Fibroblast of skin of right quadriceps (primary cell): ENCODE results near the gene FHIP2A.
"Not testable (repeated sequence)": the region's sequence is repeated elsewhere in the genome, so short reads cannot be mapped to it uniquely, and the experiment has no call there.

Experiments
- DNase-seq: peaks from one replicate; pipeline ENCODE4 v3.0.0-alpha.2; 2013

Gene FHIP2A, protein sequence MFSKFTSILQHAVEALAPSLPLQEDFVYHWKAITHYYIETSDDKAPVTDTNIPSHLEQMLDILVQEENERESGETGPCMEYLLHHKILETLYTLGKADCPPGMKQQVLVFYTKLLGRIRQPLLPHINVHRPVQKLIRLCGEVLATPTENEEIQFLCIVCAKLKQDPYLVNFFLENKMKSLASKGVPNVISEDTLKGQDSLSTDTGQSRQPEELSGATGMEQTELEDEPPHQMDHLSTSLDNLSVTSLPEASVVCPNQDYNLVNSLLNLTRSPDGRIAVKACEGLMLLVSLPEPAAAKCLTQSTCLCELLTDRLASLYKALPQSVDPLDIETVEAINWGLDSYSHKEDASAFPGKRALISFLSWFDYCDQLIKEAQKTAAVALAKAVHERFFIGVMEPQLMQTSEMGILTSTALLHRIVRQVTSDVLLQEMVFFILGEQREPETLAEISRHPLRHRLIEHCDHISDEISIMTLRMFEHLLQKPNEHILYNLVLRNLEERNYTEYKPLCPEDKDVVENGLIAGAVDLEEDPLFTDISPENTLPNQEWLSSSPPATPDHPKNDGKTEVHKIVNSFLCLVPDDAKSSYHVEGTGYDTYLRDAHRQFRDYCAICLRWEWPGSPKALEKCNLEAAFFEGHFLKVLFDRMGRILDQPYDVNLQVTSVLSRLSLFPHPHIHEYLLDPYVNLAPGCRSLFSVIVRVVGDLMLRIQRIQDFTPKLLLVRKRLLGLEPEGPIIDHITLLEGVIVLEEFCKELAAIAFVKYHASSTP

DNA sequence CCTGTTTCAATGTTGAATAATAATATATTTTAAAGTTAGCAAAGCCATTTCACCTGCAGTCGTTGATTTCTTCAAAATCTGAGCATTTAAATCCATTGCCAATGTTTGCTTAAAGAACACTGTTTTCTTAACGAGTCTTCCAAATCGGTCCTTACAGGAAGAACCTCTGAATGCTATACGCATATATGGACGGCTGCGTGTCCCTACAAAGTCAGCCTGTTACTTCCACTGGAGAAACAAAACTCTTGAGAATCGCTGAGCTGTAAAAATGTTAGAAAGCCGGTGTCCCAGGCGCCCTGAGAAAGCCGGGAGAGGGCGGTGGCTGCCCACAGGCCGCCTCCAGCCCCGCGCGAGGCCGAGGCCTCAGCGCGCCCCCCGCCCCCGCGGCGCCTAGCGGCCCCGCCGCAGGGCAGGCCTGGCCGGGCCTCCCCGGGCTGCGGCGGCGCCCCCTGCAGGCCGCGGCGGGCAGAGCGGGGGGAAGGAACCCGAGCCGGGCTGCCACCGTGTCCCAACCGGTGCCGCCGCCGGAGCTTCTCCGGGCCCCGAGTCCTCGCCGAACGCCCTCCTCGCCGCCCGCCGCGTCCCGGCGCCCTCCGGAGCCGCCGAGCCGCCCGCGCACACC, at the start of gene FHIP2A:
Gene FHIP2A, plus strand, starts transcription at position 488 of the 622 bp plus-strand sequence. CDS start 299 bp downstream, outside the sequence.
- peak; percentile 78 for DNase-seq

DNA sequence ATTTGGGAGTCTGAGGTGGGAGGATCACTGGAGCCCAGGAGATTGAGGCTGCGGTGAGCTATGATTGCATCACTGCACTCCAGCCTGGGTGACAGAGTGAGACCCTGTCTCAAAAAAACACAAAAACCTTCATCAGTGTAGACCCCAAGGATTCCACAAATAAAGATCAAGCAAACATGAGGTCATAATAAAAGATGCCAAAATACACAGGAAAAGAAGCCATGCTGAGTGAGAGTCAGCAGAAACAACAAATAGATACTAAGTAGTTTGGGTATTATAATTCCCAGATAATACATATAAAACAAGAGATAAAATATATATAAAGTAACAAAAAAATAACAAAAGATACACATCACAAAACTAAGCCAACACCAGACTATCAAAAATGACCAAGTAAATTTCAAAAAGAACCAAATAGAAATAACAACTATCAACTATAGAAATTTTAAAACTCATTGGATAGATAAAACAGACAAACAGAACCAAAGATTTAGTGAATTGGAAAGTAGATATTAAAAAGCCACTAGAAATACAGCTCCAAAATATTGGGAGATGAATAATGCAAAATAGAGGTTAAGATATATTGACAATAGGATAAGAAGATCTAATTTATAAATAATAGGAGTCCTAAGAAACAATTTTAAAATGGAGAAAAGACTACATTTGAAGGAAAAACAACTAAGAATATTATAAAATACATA, 48.9 kb upstream of the FHIP2A start:
- no peak for DNase-seq

- DNase-seq: no peak
These were observed 48.4 kb upstream of the FHIP2A start for GRCh38 chr10:114773197-114773532.

DNA sequence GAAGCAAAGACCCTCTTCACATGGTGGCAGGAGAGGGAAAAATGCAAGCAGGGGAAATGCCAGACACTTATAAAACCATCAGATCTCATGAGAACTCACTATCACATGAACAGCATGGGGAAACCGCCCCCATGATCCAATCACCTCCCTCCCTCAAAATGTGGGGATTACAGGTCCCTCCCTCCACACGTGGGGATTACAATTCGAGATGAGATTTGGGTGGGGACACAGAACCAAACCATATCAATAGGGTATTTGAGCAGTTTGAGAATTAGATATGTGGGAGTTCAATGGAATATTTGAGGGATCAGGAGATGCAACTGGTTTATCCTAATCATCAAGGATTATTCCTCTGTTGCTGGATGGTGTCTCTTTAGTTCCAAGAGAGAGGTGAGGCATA, 46.5 kb upstream of the FHIP2A start:
- DNase-seq: not testable (repeated sequence)

- no peak for DNase-seq
These were observed 44.2 kb upstream of the FHIP2A start for GRCh38 chr10:114777415-114777814.

- DNase-seq: peak; percentile 93
These were observed 41.6 kb upstream of the FHIP2A start for GRCh38 chr10:114779803-114780576.

GRCh38 chr10:114780577-114781184, 40.9 kb upstream of the FHIP2A start:
- no peak for DNase-seq

- DNase-seq: no peak
These were observed 38.9 kb upstream of the FHIP2A start for GRCh38 chr10:114782666-114783065.

DNA sequence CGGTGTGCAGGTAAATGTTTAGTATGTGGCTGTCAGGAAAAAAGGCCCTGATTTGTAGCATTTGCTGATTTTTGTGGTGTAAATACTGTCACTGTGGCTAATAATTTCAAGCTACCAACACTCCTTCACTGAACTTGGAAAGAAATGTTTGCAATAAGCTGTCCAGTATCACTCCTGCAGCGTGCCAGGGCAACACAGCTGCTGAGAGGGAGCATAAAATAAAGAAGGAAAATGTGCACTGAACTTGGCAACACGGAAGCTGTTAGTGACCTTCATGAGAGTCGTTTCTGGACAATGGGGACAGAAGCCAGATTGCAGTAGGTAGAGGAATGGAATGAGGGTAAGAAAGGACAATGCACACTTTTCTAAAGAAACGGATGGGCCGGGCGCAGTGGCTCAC, 37.9 kb upstream of the FHIP2A start:
- no peak for DNase-seq

DNA sequence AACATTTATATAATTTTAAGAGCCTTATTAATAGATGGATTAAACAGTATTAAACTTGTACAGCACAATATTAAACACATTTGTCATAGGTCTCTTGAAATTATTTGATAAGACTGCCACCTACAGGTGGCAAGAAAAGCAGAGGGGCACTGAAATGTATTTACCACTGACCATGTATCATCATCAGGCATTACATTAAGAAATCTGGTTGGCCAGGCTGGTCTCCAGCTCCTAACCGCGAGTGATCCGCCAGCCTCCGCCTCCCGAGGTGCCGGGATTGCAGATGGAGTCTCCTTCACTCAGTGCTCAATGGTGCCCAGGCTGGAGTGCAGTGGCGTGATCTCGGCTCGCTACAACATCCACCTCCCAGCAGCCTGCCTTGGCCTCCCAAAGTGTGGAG, 35.1 kb upstream of the FHIP2A start:
- DNase-seq: peak; percentile 52

GRCh38 chr10:114787131-114787530, 34.4 kb upstream of the FHIP2A start:
- DNase-seq: not testable (repeated sequence)

- no peak for DNase-seq
These were observed 29.8 kb upstream of the FHIP2A start for GRCh38 chr10:114791768-114792167.

DNA sequence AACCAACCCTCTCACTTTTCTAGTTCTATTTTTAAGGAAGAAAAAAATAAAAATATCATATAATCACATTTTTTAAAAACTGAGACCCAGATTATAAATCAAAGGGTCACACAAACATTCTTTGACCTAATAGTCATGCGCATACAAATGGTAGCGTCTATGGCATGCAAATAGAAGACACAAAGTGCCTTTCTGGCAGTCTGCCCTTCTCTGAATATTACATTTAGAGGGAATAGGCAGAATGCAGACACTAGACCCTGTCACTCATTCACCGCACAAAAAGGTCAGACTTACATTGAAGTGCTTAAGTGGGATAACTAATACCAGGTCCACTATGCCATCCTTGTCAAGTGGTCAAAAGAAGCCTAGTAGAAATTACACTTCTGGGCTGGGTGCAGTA, 26.5 kb upstream of the FHIP2A start:
- no peak for DNase-seq

DNA sequence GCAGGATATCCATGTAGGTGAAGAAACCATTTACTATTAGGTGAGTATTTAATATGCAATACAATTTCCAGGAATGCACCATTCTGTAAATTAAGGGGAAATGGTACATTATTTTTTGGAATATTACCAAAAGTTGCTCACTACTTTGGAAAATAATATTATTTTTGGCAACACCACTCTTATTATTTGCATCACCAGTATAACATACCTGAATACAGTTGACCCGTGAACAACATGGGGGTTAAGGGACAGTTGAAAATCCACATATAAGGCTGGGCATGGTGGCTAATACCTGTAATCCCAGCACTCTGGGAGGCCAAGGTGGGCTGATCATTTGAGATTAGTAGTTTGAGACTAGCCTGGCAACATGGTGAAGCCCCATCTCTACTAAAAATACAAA, 21.2 kb upstream of the FHIP2A start:
- DNase-seq: no peak

GRCh38 chr10:114801411-114801813, 20.2 kb upstream of the FHIP2A start:
- DNase-seq: no peak

DNA sequence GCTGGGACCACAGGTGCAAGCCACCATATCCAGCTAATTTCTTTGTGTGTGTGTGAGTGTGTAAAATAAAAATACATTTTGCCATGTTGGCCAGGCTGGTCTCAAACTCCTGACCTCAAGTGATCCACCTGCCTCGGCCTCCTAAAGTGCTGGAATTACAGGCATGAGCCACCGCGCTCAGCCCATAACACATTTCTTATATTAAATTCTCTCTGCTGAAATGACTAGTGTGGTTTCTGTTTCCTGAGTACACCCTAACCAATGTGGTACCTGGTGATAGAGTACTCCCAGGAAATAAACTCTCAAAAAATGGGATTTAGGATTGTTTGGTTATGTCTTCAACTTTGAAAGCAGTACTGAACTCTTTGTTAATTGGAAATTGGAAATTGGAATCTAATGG, 19.4 kb upstream of the FHIP2A start:
- no peak for DNase-seq

GRCh38 chr10:114806562-114807391, 14.8 kb upstream of the FHIP2A start:
- no peak for DNase-seq

DNA sequence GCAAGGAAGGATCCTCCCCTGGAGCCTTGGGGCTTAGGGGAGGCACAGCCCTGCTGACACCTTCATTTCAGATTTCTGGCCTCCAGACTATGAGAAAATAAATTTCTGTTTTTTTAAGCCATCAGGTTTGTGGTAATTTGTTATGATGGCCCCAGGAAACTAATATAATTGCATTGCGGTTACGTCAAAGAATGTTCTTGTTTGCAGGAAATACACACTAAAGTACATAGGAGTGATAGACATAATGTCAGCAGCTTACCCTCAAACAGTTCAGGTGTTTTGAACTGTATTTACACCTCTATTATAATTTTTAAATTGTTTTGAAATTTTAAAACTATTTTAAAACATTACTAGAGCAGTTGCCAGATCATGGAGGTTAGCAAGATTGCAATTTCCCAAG, 12.6 kb upstream of the FHIP2A start:
- no peak for DNase-seq

- DNase-seq: no peak
These were observed 10.7 kb upstream of the FHIP2A start for GRCh38 chr10:114810926-114811325.

- no peak for DNase-seq
These were observed 9.7 kb upstream of the FHIP2A start for GRCh38 chr10:114811862-114812261.

- DNase-seq: no peak
These were observed 5.8 kb upstream of the FHIP2A start for GRCh38 chr10:114815791-114816190.
